GM19043 (cell line): Measurements from ENCODE around the gene EIF3I.

Source experiments
- ATAC-seq: cut with Tn5 transposase; IDR thresholded peaks from one replicate; pipeline ENCODE4 v1.9.1; 2021; ENCODE audit warnings: low read depth; ENCODE audit not compliant: unreplicated experiment

Gene EIF3I

GRCh38 chr1:32221980-32222755, at the start of gene EIF3I, which contains the start of gene TMEM234:
Gene EIF3I, plus strand, starts transcription at chr1:32222407. Its CDS starts 35 bp downstream, at chr1:32222442.
Gene TMEM234, minus strand, starts transcription at chr1:32222353. Its CDS starts 31 bp downstream, at chr1:32222322.
- peak; percentile 90 for ATAC-seq

DNA sequence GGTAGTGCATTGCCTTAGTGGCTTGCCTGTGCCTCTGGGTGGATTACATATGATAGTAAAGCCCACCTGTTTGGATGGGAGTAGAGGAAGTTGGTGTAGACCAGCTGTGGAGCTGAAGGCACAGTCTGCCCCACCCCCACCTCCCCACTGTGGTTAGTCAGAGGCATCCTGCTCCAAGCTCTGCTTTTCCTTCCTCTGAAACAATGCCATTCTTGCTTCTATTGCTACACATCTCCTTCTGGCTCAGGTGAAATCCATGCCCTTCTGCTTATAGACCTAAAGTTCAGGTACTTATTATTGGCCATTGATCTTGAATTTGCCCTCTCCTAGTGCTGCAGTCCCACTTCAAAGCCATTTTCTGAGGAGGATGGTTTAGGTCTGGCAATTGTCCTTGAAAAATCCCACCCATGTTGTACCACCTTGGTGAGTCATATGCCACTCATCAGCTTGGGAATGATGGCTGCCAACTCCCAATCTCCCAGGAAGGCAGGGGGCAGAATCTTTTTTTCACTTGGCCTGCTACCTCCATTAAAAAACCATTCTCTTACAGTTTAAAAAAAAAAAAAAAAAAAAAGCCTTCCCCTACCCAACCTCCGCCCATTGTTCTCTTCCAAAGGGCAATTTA, 49.5 kb upstream of the EIF3I start:
- ATAC-seq, result no peak

DNA sequence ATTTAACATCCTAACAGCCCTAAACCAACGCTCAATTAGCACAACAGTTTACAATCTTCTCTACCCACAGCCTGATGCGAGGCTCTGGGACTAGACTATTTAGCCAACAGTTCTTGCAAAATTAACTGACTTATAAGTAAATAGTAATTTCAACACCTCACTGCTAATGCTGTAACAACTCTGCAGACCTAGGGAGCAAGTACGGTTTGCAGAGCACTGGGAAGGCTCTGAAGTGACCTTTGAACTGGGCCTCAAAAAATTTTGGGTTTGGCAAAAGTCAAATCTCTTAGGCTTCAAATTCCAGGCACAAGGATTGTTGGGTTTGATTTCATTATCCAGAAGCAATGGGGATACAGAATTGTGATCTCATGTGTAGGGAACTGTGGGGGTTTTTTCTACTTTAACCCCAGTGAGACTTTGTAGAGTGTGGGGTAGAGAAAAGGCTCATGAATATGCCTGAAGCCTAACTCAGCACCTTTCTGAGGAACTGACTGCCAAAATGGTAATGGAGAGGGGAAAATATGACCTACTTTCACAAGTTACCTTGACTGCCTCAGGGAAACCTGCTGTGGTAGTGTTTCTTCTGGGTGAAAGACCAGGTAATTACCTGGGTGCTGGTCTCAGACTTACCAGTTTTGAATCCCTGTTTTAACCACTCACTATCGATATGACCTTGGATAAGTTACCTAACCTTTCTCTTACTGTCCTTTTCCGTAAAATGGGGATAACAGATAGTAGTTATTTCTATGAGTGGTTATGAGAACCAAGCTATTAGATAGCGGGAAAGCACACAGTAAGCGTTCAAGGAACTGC, 43.6 kb upstream of the EIF3I start:
- no peak for ATAC-seq

GRCh38 chr1:32179193-32179442, 43.1 kb upstream of the EIF3I start:
- ATAC-seq, result no peak

- peak; percentile 90 for ATAC-seq
These were observed 42.6 kb upstream of the EIF3I start, which contains the start of gene TXLNA for GRCh38 chr1:32179443-32180185. Gene TXLNA, plus strand, starts transcription at chr1:32179675. Its CDS starts 671 bp downstream, at chr1:32180346.

DNA sequence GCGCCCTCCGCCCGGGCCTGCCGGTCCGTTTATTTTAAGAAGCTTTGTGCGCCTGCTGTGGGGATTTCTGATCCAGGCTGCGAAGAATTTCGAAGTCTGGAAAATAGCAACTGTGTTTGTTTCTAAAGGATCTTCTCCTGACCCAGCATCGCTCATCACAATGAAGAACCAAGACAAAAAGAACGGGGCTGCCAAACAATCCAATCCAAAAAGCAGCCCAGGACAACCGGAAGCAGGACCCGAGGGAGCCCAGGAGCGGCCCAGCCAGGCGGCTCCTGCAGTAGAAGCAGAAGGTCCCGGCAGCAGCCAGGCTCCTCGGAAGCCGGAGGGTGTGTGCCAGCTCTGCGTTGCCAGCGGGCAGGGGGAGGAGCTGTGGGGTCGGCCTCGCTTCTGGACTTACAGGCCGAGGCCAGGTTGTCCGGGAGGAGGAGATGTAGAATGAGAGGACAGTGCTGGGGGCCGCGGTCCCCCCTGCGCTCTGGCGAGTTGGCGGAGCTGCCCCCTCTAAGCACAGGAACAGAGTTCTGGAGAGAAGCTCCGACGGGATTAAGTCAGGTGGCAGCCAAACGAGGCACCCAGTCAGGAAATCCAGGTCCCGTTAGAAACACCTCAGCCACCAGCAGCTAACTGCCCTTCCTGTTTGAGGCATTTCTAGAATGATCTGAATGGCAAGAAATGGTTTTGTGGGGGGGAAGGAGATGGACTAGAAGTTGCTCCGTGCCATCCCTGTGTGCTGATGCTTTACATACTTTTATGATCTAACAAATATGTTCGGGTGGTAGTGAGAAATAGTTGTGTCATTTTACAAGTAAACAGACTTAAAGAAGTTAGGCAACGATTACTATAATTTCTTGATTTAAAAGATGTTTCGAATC, 41.8 kb upstream of the EIF3I start:
- ATAC-seq, result no peak

GRCh38 chr1:32181065-32181464, 41.1 kb upstream of the EIF3I start:
- ATAC-seq, result no peak

DNA sequence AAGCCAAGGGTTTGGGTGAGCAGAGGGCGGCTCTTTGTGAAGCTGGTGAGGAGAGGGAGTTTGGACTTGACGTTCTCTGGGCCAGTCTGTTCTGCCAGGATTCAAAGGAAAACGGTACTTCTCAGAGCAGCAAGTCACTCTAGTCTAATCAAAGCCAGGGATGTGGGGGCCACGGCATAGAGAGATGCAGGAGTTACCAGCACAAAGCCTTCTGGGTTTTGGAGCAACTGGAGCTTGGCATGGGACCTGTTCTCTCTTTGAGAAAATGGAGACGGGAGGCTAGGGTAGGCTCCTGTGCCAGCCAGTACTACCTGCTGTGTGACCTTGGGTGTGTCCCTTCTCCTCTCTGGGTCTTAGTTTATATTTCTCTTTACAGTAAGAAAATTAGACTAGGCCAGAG, 40.6 kb upstream of the EIF3I start:
- ATAC-seq, result no peak

DNA sequence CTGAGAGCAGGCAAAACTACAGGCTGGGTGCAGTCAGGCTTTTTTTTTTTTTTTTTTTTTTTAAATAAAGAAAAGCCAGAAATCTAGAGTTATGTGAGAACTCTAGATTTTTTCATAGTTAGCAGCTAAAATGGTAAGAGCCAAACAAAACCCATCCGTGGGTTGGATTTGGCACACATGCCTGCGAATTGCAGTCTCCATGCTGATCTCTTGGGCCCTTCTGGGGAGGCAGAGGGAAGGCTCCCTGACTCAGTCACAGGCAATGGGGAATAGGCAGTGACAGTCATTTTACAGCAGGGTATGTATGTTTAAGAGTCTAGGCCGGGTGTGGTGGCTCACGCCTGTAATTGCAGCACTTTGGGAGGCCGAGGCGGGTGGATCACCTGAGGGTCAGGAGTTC, 40.1 kb upstream of the EIF3I start:
- no peak for ATAC-seq

- ATAC-seq, result no peak
These were observed 37.6 kb upstream of the EIF3I start for GRCh38 chr1:32184650-32185049.

GRCh38 chr1:32186077-32186476, 36.1 kb upstream of the EIF3I start:
- ATAC-seq, result no peak

GRCh38 chr1:32186491-32186890, 35.7 kb upstream of the EIF3I start:
- ATAC-seq, result no peak

- ATAC-seq, result no peak
These were observed 34.4 kb upstream of the EIF3I start for GRCh38 chr1:32187850-32188249.

DNA sequence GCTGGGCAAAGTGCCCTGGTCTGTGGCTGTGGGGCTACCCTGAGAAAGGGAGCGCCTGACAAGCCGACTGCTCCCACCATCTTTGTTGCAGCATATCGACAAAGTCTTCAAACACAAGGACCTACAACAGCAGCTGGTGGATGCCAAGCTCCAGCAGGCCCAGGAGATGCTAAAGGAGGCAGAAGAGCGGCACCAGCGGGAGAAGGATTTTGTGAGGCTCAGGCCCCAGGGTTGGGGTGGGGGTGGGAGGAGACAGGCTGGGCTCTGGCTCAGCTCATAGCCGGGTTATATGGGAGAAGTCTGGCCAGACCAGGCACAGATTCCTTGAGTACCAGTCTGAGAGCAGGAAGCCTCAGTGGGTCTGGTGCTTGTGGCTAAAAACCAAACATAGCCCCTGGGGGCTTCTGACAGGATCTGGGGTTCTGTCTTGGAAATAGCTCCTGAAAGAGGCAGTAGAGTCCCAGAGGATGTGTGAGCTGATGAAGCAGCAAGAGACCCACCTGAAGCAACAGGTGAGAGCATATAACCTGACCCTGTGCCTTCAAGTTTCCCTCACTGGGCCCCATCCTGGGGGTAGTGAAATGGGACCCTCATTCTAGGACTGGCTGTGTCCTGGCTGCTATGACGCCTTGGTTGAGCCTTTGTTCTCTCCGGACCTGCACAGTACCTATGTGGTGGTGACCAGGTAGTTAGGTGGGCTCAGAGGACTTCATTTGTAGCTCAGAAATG, 29.8 kb upstream of the EIF3I start:
- ATAC-seq, result no peak

DNA sequence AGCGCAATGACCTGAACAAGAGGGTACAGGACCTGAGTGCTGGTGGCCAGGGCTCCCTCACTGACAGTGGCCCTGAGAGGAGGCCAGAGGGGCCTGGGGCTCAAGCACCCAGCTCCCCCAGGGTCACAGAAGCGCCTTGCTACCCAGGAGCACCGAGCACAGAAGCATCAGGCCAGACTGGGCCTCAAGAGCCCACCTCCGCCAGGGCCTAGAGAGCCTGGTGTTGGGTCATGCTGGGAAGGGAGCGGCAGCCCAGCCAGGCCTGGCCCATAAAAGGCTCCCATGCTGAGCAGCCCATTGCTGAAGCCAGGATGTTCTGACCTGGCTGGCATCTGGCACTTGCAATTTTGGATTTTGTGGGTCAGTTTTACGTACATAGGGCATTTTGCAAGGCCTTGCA, 27.2 kb upstream of the EIF3I start:
- no peak for ATAC-seq

- ATAC-seq, result no peak
These were observed 26.7 kb upstream of the EIF3I start for GRCh38 chr1:32195531-32195930.

GRCh38 chr1:32195972-32196823, 26.0 kb upstream of the EIF3I start:
- ATAC-seq, result no peak

DNA sequence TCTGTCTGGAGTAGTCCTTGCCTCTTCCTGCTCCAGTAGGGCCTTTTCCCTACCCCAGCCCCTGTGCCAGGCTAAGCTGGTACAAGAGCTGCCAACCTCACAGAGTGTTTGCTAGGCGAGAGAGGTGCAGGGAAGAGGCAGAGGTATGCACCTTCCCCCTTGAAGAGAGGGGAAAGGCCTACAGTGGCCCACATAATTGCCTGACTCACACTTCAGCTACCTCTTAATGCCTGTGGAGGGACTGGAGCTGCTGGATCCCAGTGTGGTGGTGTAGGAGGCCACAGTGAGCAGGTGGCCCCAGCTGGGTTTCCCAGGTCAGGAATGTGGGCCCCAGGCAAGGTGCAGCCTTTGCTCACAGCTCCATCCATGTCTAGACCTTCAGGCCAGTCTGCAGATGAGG, 25.1 kb upstream of the EIF3I start:
- no peak for ATAC-seq
